Uterus (tissue), 4 donors: ENCODE data around the gene SLC16A3. TPM values are rescaled to one million over a fixed set of nuclear protein-coding genes. Genes with fewer than 3 reads are reported as not detected.

Experiments used
- DNase-seq, 2 donors: peaks; one replicate each; pipeline ENCODE4 v3.0.0-alpha.2; 2019 to 2020
- H3K27ac ChIP-seq, 2 donors: fragments of 200-600 bp; sonication (generic); 1 replicate in 1 of 2; 2 replicates in 1 of 2; pipeline ENCODE4 v1.5.1; 2016 to 2018
- H3K27me3 ChIP-seq, 2 donors: fragments of 200-600 bp; sonication (generic); one replicate each; pipeline ENCODE4 v1.5.1; 2018 to 2019; ENCODE audit warnings: control low read depth in 1 of 2
- H3K36me3 ChIP-seq, 2 donors: fragments of 200-600 bp; sonication (generic); one replicate each; pipeline ENCODE4 v1.5.1; 2019; ENCODE audit warnings: control low read depth in 1 of 2
- H3K4me1 ChIP-seq, 2 donors: fragments of 200-600 bp; sonication (generic); one replicate each; pipeline ENCODE4 v1.5.1; 2018 to 2019; ENCODE audit warnings: control low read depth in 1 of 2
- H3K4me3 ChIP-seq, 2 donors: fragments of 200-600 bp; sonication (generic); 1 replicate in 1 of 2; 2 replicates in 1 of 2; pipeline ENCODE4 v1.5.1; 2018 to 2019; ENCODE audit warnings: mild to moderate bottlenecking in 1 of 2
- H3K9me3 ChIP-seq, 2 donors: fragments of 200-600 bp; sonication (generic); one replicate each; pipeline ENCODE4 v1.5.1; 2019; ENCODE audit warnings: control low read depth in 1 of 2
- CTCF ChIP-seq, 4 experiments: fragments of 200-600 bp in 2 of 4; fragments of 450-650 bp in 2 of 4; sonication (generic) in 2 of 4; IDR thresholded peaks; one replicate each; pipeline ENCODE4 v1.5.1; 2016 to 2019; ENCODE audit warnings: antibody characterized with exemption in 4 of 4, mild to moderate bottlenecking in 2 of 4, moderate library complexity in 1 of 4
- POLR2A ChIP-seq, 2 donors: fragments of 450-650 bp; IDR thresholded peaks; one replicate each; pipeline ENCODE4 v1.6.1; 2016; ENCODE audit warnings: antibody characterized with exemption in 2 of 2, mild to moderate bottlenecking in 1 of 2, moderate library complexity in 1 of 2
- intact Hi-C: fragments of 100-400 bp; cut with DNase I; formaldehyde crosslinking; loops from one replicate; pipeline ENCODE4 v1.15.1; 2023; ENCODE audit warnings: low total_unique reads
- total RNA-seq, 4 donors: library from RNA; depleted of rRNA in 3 of 4; stranded (reverse); fragments of >200 nt in 3 of 4; gene quantifications; one replicate each; pipeline versions ENCODE4 v1.1.0 to v1.2.4, GENCODE V29; 2014 to 2023
- donor health status: DM: yes; HTN: yes; CAD: no.

The SLC16A3 gene
- total RNA-seq, 4 donors from 2014 or later = 1.5 to 28.6 (median 12.2) TPM

- Histone ChIP-seq H3K4me1 (no peaks in the 10 kb centered on the region), H3K27me3 (no peaks in the 10 kb centered on the region), H3K4me3 (no peak overlapping the region), H3K9me3 (no peaks in the 10 kb centered on the region), H3K36me3 (no peaks in the 10 kb centered on the region), H3K27ac (no peak overlapping the region)
- DNase-seq = no peak
- intact Hi-C loops = no loop called here
- TF ChIP-seq POLR2A (IDR thresholded peaks at IDR 0.05) (no peak), CTCF (IDR thresholded peaks at IDR 0.05) (no peak)
Measured at GRCh38 chr17:82219083-82219482, 9.8 kb upstream of the SLC16A3 start.

- no peaks in the 10 kb centered on the region for H3K4me1 ChIP-seq
- DNase-seq = no peak
- no peak for TF ChIP-seq CTCF (IDR thresholded peaks at IDR 0.05)
- H3K9me3 ChIP-seq = no peaks in the 10 kb centered on the region
- intact Hi-C loops = no loop called here
- H3K27ac ChIP-seq = no peak overlapping the region
- no peaks in the 10 kb centered on the region for H3K36me3 ChIP-seq
- H3K4me3 ChIP-seq = no peak overlapping the region
- H3K27me3 ChIP-seq = no peaks in the 10 kb centered on the region
Measured at GRCh38 chr17:82219753-82220709, 8.8 kb upstream of the SLC16A3 start.

- no peak overlapping the region for H3K27ac ChIP-seq
- no peaks in the 10 kb centered on the region for H3K4me1 ChIP-seq
- TF ChIP-seq POLR2A (IDR thresholded peaks at IDR 0.05) (no peak), CTCF (IDR thresholded peaks at IDR 0.05) (no peak)
- no peak overlapping the region for H3K4me3 ChIP-seq
- no peaks in the 10 kb centered on the region for H3K27me3 ChIP-seq
- no peaks in the 10 kb centered on the region for H3K9me3 ChIP-seq
- no peak for DNase-seq
- intact Hi-C loops = no loop called here
- no peaks in the 10 kb centered on the region for H3K36me3 ChIP-seq
Measured at GRCh38 chr17:82221341-82221902, 7.4 kb upstream of the SLC16A3 start.

- no peak overlapping the region for H3K27ac ChIP-seq
- TF ChIP-seq CTCF (IDR thresholded peaks at IDR 0.05) = no peak
- TF ChIP-seq POLR2A (IDR thresholded peaks at IDR 0.05) = no peak
- H3K36me3 ChIP-seq = no peaks in the 10 kb centered on the region
- H3K9me3 ChIP-seq = no peaks in the 10 kb centered on the region
- no peak overlapping the region for H3K4me3 ChIP-seq
- intact Hi-C loops = no loop called here
- no peaks in the 10 kb centered on the region for H3K27me3 ChIP-seq
- no peak for DNase-seq
- no peaks in the 10 kb centered on the region for H3K4me1 ChIP-seq
Measured at GRCh38 chr17:82222816-82223215, 6.0 kb upstream of the SLC16A3 start.

- Histone ChIP-seq H3K4me3 (no peak overlapping the region), H3K27me3 (peaks cover 0 to 5% of the 10 kb centered on the region in 2 donors), H3K36me3 (no peaks in the 10 kb centered on the region), H3K4me1 (peaks cover 0 to 2% of the 10 kb centered on the region in 2 donors), H3K9me3 (no peaks in the 10 kb centered on the region), H3K27ac (no peak overlapping the region)
- TF ChIP-seq POLR2A (IDR thresholded peaks at IDR 0.05) (no peak), CTCF (IDR thresholded peaks at IDR 0.05) (no peak)
- no peak for DNase-seq
- intact Hi-C loops = no loop called here
Measured at GRCh38 chr17:82223517-82223916, 5.3 kb upstream of the SLC16A3 start.
